GM18517 (cell line): ENCODE data around the gene NCOA6.
"Not testable (repeated sequence)": the region's sequence is repeated elsewhere in the genome, so short reads cannot be mapped to it uniquely, and the experiment has no call there.

Experiments used
- ATAC-seq: cut with Tn5 transposase; IDR thresholded peaks from one replicate; pipeline ENCODE4 v1.9.1; 2021; ENCODE audit warnings: mild to moderate bottlenecking, moderate library complexity; ENCODE audit not compliant: unreplicated experiment

NCOA6 gene

GRCh38 chr20:34729416-34729815 is 96.0 kb downstream of the NCOA6 start:
- no peak for ATAC-seq

GRCh38 chr20:34724172-34724571 is 101.3 kb downstream of the NCOA6 start:
- no peak for ATAC-seq

GRCh38 chr20:34722560-34722959 is 102.9 kb downstream of the NCOA6 start:
- not testable (repeated sequence) for ATAC-seq

GRCh38 chr20:34720266-34720665 is 105.2 kb downstream of the NCOA6 start:
- no peak for ATAC-seq

- peak; percentile 93 for ATAC-seq
These were observed 106.0 kb downstream of the NCOA6 start for GRCh38 chr20:34719242-34720017.

GRCh38 chr20:34717230-34718095 is 108.0 kb downstream of the NCOA6 start:
- ATAC-seq: no peak

GRCh38 chr20:34716921-34717229 is 108.6 kb downstream of the NCOA6 start:
- ATAC-seq: no peak

GRCh38 chr20:34715384-34715783 is 110.1 kb downstream of the NCOA6 start:
- no peak for ATAC-seq

- not testable (repeated sequence) for ATAC-seq
These were observed 111.4 kb downstream of the NCOA6 start for GRCh38 chr20:34713944-34714515.

- ATAC-seq: no peak
These were observed 112.1 kb downstream of the NCOA6 start for GRCh38 chr20:34713194-34713943.

GRCh38 chr20:34712525-34713192 is 112.8 kb downstream of the NCOA6 start:
- ATAC-seq: no peak

- ATAC-seq: no peak
These were observed 113.5 kb downstream of the NCOA6 start for GRCh38 chr20:34711813-34712430.

- no peak for ATAC-seq
These were observed 114.4 kb downstream of the NCOA6 start for GRCh38 chr20:34710861-34711574.

- no peak for ATAC-seq
These were observed 114.9 kb downstream of the NCOA6 start for GRCh38 chr20:34710568-34710839.

- peak; percentile 42 for ATAC-seq
These were observed 115.5 kb downstream of the NCOA6 start for GRCh38 chr20:34709831-34710567.

GRCh38 chr20:34709044-34709830 is 116.2 kb downstream of the NCOA6 start:
- peak; percentile 40 for ATAC-seq

- ATAC-seq: peak; percentile 19
These were observed 116.8 kb downstream of the NCOA6 start for GRCh38 chr20:34708621-34709043.
